H9 (cell line): ENCODE results near the gene INO80. TPM values are rescaled to one million over a fixed set of nuclear protein-coding genes. Genes with fewer than 3 reads are reported as not detected.

ENCODE experiments used
- DNase-seq: peaks from one replicate; pipeline ENCODE4 v3.0.0-alpha.2; 2017
- H2AFZ ChIP-seq: one replicate; pipeline ENCODE4 v1.6.1; 2013; ENCODE audit warnings: mild to moderate bottlenecking, low read length, control low read depth, moderate library complexity
- H2AK5ac ChIP-seq: 2 replicates; pipeline ENCODE4 v1.6.1; 2013; ENCODE audit warnings: low read length, control low read depth, mixed read lengths; ENCODE audit not compliant: insufficient read length
- H2BK120ac ChIP-seq: one replicate; pipeline ENCODE4 v1.6.1; 2013; ENCODE audit warnings: low read depth, mild to moderate bottlenecking, low read length, control low read depth, inconsistent platforms; ENCODE audit not compliant: poor library complexity, severe bottlenecking
- H2BK12ac ChIP-seq: 2 replicates; pipeline ENCODE4 v1.6.1; 2013; ENCODE audit warnings: low read length, control low read depth, mixed read lengths, low read depth; ENCODE audit not compliant: insufficient read length
- H2BK15ac ChIP-seq: 2 replicates; pipeline ENCODE4 v1.6.1; 2013; ENCODE audit warnings: low read depth, low read length, control low read depth
- H2BK20ac ChIP-seq: one replicate; pipeline ENCODE4 v1.6.1; 2013; ENCODE audit warnings: low read depth, mild to moderate bottlenecking, low read length, control low read depth, inconsistent platforms; ENCODE audit not compliant: poor library complexity, severe bottlenecking
- H2BK5ac ChIP-seq: 2 replicates; pipeline ENCODE4 v1.6.1; 2013; ENCODE audit warnings: low read length, control low read depth, mixed read lengths; ENCODE audit not compliant: insufficient read length
- H3K14ac ChIP-seq: 2 replicates; pipeline ENCODE4 v1.6.1; 2013; ENCODE audit warnings: low read length, control low read depth; ENCODE audit not compliant: insufficient read depth
- H3K18ac ChIP-seq: 2 replicates; pipeline ENCODE4 v1.6.1; 2013; ENCODE audit warnings: low read depth, mild to moderate bottlenecking, mixed read lengths, low read length, control low read depth; ENCODE audit not compliant: insufficient read length
- H3K23ac ChIP-seq: 2 replicates; pipeline ENCODE4 v1.6.1; 2013; ENCODE audit warnings: low read length, control low read depth, mixed read lengths, low read depth; ENCODE audit not compliant: insufficient read length
- H3K23me2 ChIP-seq: 2 replicates; pipeline ENCODE4 v1.6.1; 2013; ENCODE audit warnings: low read depth, mild to moderate bottlenecking, mixed read lengths, low read length, control low read depth; ENCODE audit not compliant: insufficient read length, poor library complexity, severe bottlenecking
- H3K27ac ChIP-seq: 2 replicates; pipeline ENCODE4 v1.5.1; 2013; ENCODE audit warnings: low read length, control low read depth, mixed read lengths, low read depth; ENCODE audit not compliant: insufficient read length
- H3K27me3 ChIP-seq: 2 replicates; pipeline ENCODE4 v1.6.1; 2013; ENCODE audit warnings: low read length, control low read depth, inconsistent platforms; ENCODE audit not compliant: insufficient read depth
- H3K4ac ChIP-seq: 2 replicates; pipeline ENCODE4 v1.6.1; 2013; ENCODE audit warnings: low read depth, mild to moderate bottlenecking, control low read depth, inconsistent platforms, low read length, moderate library complexity
- H3K4me1 ChIP-seq: 2 replicates; pipeline ENCODE4 v1.6.1; 2013; ENCODE audit warnings: low read length, control low read depth, inconsistent platforms; ENCODE audit not compliant: insufficient read depth
- H3K4me2 ChIP-seq: 2 replicates; pipeline ENCODE4 v1.6.1; 2013; ENCODE audit warnings: low read length, control low read depth, mixed read lengths; ENCODE audit not compliant: insufficient read length, insufficient read depth
- H3K56ac ChIP-seq: 2 replicates; pipeline ENCODE4 v1.6.1; 2013; ENCODE audit warnings: low read depth, mild to moderate bottlenecking, mixed read lengths, low read length, control low read depth; ENCODE audit not compliant: insufficient read length
- H3K79me1 ChIP-seq: 2 replicates; pipeline ENCODE4 v1.6.1; 2013; ENCODE audit warnings: low read depth, mild to moderate bottlenecking, moderate library complexity, low read length, control low read depth, inconsistent platforms; ENCODE audit not compliant: insufficient read depth, poor library complexity, severe bottlenecking
- H3K79me2 ChIP-seq: 2 replicates; pipeline ENCODE4 v1.6.1; 2013; ENCODE audit warnings: low read length, control low read depth, inconsistent platforms; ENCODE audit not compliant: insufficient read depth
- H3K9ac ChIP-seq: 2 replicates; pipeline ENCODE4 v1.6.1; 2013; ENCODE audit warnings: low read length, control low read depth, mixed read lengths; ENCODE audit not compliant: insufficient read length; ENCODE audit errors: extremely low read depth
- H3K9me3 ChIP-seq: one replicate; pipeline ENCODE4 v1.6.1; 2013; ENCODE audit warnings: low read depth, low read length, inconsistent platforms; ENCODE audit not compliant: control insufficient read depth
- H3T11ph ChIP-seq: one replicate; pipeline ENCODE4 v1.6.1; 2013; ENCODE audit warnings: mild to moderate bottlenecking, low read length, control low read depth, inconsistent platforms
- H4K20me1 ChIP-seq: one replicate; pipeline ENCODE4 v1.6.1; 2013; ENCODE audit not compliant: control insufficient read depth, insufficient read length, insufficient read depth
- H4K5ac ChIP-seq: 2 replicates; pipeline ENCODE4 v1.6.1; 2013; ENCODE audit warnings: low read depth, mild to moderate bottlenecking, mixed read lengths, low read length, control low read depth; ENCODE audit not compliant: insufficient read length
- H4K8ac ChIP-seq: replicated peaks from 2 replicates; pipeline ENCODE4 v1.6.1; 2013; ENCODE audit warnings: low read length, control low read depth, mixed read lengths, low read depth; ENCODE audit not compliant: insufficient read length
- H4K91ac ChIP-seq: 2 replicates; pipeline ENCODE4 v1.6.1; 2013; ENCODE audit warnings: low read depth, mild to moderate bottlenecking, moderate library complexity, mixed read lengths, low read length, control low read depth; ENCODE audit not compliant: insufficient read length
- H3K27ac Mint-ChIP-seq, 3 experiments: 2 replicates in 2 of 3; 3 replicates in 1 of 3; pipeline ENCODE4 v1.8.0; 2020 to 2021; ENCODE audit warnings: mixed read lengths in 3 of 3, mild to moderate bottlenecking in 1 of 3, moderate library complexity in 1 of 3
- H3K27me3 Mint-ChIP-seq: 2 replicates; pipeline ENCODE4 v1.8.0; 2021; ENCODE audit warnings: low read depth, mild to moderate bottlenecking, moderate library complexity, mixed read lengths
- H3K36me3 Mint-ChIP-seq, 3 experiments: 2 replicates in 2 of 3; 3 replicates in 1 of 3; pipeline ENCODE4 v1.8.0; 2020 to 2021; ENCODE audit warnings: low read depth in 3 of 3, mixed read lengths in 3 of 3; ENCODE audit not compliant: insufficient read depth in 1 of 3
- H3K4me1 Mint-ChIP-seq, 2 experiments: 2 replicates each; pipeline ENCODE4 v1.8.0; 2020; ENCODE audit warnings: mixed read lengths in 2 of 2
- H3K4me3 Mint-ChIP-seq, 2 experiments: 2 replicates in 1 of 2; 3 replicates in 1 of 2; pipeline ENCODE4 v1.8.0; 2020 to 2021; ENCODE audit warnings: mild to moderate bottlenecking in 2 of 2, mixed read lengths in 2 of 2, moderate library complexity in 1 of 2
- H3K9me3 Mint-ChIP-seq, 2 experiments: 2 replicates in 1 of 2; 3 replicates in 1 of 2; pipeline ENCODE4 v1.8.0; 2020; ENCODE audit warnings: mild to moderate bottlenecking in 2 of 2, mixed read lengths in 2 of 2, moderate library complexity in 1 of 2
- CTCF ChIP-seq: fragments of 200-600 bp; sonication (generic); conservative IDR thresholded peaks from 3 replicates; pipeline ENCODE4 v1.8.0; 2021; ENCODE audit warnings: antibody characterized with exemption, mild to moderate bottlenecking
- WGBS: extraction: QIAGEN DNeasy Blood & Tissue Kit; methylation state at CpG from one replicate; pipeline ENCODE4 v1.1.7; 2013; ENCODE audit warnings: missing lambda C conversion rate, low lambda C conversion rate, mixed read lengths; ENCODE audit not compliant: insufficient read length; ENCODE audit errors: extremely low coverage; 5-methylcytosine and 5-hydroxymethylcytosine counted together
- total RNA-seq: library from RNA; stranded (reverse); gene quantifications from 2 replicates; pipeline ENCODE4 v1.2.1, GENCODE V29; 2021

The INO80 gene
- total RNA-seq, 1 experiment from 2014 or later = 29.2 TPM

- no peak for TF ChIP-seq CTCF
- H3K56ac ChIP-seq = no peak overlapping the region
- H3K4me3 Mint-ChIP-seq = no peak overlapping the region
- H2BK15ac ChIP-seq = no peak overlapping the region
- H3K27me3 ChIP-seq = no peaks in the 10 kb centered on the region
- no peak overlapping the region for H2BK5ac ChIP-seq
- H3K27ac Mint-ChIP-seq = peak overlapping the region; percentile 12 to 84 (median 56); a peak in 3 of 7 replicates
- H2AFZ ChIP-seq = no peak overlapping the region
- no peak overlapping the region for H4K8ac ChIP-seq
- H2BK20ac ChIP-seq = no peak overlapping the region
- H3K14ac ChIP-seq = no peak overlapping the region
- H4K91ac ChIP-seq = no peak overlapping the region
- no peaks in the 10 kb centered on the region for H3K27me3 Mint-ChIP-seq
- H3K4ac ChIP-seq = no peak overlapping the region
- H3K9ac ChIP-seq = no peak overlapping the region
- no peaks in the 10 kb centered on the region for H3K79me2 ChIP-seq
- H3K4me1 ChIP-seq = no peaks in the 10 kb centered on the region
- H3K27ac ChIP-seq = no peak overlapping the region
- no peak overlapping the region for H3K18ac ChIP-seq
- H3K9me3 ChIP-seq = no peaks in the 10 kb centered on the region
- no peaks in the 10 kb centered on the region for H3K79me1 ChIP-seq
- no peak overlapping the region for H3K23ac ChIP-seq
- no peak overlapping the region for H2BK120ac ChIP-seq
- H3T11ph ChIP-seq = no peak overlapping the region
- no peak overlapping the region for H2BK12ac ChIP-seq
- no peak overlapping the region for H3K4me2 ChIP-seq
- no peak overlapping the region for H4K5ac ChIP-seq
- no CpG with 5 or more reads among the region's 2 CpGs for WGBS
- no peaks in the 10 kb centered on the region for H3K4me1 Mint-ChIP-seq
- 0 out of 7 replicates have a peak, but pooled peaks cover 0 to 3% (median 0%) of the 10 kb centered on the region in 3 experiments for H3K36me3 Mint-ChIP-seq
- peaks cover 4% of the 10 kb centered on the region for H3K23me2 ChIP-seq
- no peak overlapping the region for H2AK5ac ChIP-seq
- H3K9me3 Mint-ChIP-seq = peaks cover 3 to 5% of the 10 kb centered on the region in 2 experiments; a peak in 3 of 5 replicates
- no peak for DNase-seq
- no peaks in the 10 kb centered on the region for H4K20me1 ChIP-seq
Observed at GRCh38 chr15:41154412-41154811, 38.3 kb upstream of the INO80 start.
